HG03342 (cell line): ENCODE results near the gene S100A8.
"Not testable (repeated sequence)": the region's sequence is repeated elsewhere in the genome, so short reads cannot be mapped to it uniquely, and the experiment has no call there.

Experiments
- ATAC-seq: cut with Tn5 transposase; IDR thresholded peaks from one replicate; pipeline ENCODE4 v1.9.1; 2021; ENCODE audit warnings: mild to moderate bottlenecking, moderate library complexity; ENCODE audit not compliant: unreplicated experiment

The S100A8 gene

DNA sequence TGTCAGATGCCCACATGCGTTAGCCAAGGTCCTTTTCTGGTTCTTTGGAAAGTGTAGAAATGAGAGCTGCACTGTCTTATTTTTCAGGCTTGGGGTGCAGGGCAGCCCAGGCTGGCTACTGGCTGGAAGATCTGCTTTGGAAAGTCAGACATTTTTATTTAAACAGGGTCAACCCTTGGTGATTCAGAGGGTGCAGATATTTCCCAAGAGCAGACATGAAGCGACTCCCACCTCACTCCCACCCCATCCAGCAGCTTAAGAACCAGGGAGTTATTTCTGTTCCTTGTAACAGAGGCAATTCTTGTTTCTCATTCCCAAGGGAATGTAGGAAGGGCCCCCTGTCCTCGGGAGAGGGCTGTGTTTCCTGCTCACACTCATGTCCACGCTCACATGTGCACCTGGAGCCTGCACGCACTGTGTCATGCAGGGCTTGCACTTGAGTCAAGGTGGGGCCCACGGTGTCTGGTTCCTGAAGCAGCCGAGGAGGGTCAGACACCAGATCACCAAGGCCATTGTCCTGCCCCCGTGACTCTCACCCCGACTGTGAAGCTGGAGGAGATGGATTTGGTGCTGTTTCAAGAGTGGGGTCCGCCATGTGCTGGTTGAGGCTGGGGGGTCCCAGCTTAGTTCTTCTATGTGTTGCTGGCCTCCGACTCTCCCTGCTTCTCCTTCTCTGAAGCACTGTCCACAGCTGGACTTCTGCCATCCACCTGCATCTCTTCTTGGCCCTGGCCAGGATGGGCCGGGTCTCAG is 26.4 kb upstream of the S100A8 start:
- no peak for ATAC-seq

DNA sequence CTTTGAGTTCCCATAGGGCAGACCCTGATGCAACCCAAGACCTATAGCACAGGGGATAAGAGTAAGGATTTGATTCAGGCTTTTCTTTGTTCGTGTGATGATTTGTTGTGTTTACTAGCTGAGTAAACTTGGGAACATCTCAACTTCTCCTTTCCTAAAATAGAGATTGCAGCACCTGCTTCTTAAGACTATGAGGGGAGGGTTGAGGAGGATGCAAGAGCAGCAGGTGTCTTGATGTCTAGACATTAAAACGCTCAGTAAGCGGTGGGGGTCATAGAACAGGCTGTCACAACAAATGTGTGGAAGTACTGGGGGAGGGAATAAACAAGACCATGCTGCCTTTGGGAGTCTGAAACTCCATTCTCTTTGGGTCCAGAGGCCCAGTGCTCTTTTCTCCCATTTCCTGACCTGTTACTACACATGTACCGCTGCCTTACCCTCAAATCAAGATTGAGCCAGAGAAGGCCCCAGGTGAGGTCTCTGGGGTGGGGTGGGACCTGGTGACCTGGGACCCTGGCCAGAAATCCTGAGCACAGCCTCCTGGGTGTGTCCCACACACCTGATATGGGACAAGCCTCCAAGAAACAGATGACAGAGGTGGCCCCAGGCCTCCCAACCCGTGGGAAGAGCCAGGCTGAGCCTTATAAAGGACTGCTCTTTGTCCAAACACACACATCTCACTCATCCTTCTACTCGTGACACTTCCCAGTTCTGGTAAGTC is 25.1 kb upstream of the S100A8 start, which contains the start of gene S100A7A:
Gene S100A7A, plus strand, starts transcription at position 671 of the 721 bp plus-strand sequence. CDS start 1,563 bp downstream, outside the sequence.
- ATAC-seq = no peak

DNA sequence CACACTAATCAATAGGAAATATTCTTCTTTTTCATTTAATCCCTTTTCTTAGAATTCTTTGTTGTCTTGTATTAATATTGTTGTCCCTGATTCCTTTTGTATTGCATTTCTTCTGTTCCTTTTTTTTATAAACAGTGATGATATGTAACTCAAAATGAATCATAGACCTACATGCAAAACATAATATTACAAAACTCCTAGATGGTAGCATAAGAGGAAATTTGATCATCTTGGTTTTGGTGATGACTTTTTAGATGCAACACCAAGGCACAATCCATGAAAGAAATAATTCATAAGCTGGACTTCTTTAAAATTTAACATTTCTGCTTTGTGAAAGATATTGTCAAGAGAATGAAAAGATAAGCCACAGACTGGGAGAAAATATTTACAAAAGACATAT is 23.1 kb upstream of the S100A8 start:
- ATAC-seq = not testable (repeated sequence)

- not testable (repeated sequence) for ATAC-seq
Measured at GRCh38 chr1:153407274-153407673, 16.4 kb upstream of the S100A8 start.

- ATAC-seq = not testable (repeated sequence)
Measured at GRCh38 chr1:153405825-153406599, 15.1 kb upstream of the S100A8 start.

DNA sequence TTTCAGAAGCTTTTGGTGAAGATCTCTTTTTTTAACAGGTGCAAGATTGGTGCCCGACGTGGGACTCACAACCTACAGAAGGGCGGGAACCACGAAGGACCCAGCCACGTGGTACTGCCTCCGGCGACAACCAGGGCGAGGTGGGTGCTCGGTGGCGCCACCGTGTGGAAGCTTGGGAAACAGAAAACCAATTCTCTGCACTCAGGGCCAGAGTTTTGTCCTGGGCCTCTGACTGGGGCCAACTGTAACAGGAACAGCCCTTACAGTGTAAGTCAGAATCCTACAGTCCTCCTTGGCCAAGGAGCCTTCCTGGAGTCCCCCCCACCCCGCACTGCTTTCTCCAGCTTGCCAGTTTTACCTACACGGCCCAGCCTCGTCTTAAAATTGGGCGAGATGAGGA is 13.9 kb upstream of the S100A8 start:
- no peak for ATAC-seq

DNA sequence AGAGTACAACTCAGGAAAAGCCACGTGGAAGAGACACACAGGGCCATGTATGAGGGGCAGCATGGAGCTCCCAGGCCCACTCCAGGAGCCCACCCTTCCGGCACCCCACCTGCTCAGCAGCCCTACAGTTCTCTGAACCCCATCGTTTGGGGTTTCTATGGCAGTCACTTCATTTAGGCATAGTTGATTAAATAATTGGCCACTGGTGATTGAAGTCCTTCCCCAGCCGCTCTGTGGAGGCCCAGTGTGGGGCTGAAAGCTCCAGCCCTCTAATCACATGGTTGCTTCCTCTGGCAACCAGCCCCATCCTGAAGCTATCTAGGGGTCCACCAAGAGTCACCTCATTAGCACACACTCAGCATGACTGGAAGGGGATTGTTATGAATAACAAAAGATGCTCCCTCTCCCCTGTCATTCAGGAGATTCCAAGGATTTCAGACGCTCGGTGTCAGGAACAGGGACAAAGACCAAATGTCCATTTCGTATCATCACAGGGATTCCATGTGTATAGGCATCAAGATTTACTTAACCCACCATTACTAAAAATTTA is 13.3 kb upstream of the S100A8 start:
- no peak for ATAC-seq

- no peak for ATAC-seq
Measured at GRCh38 chr1:153403421-153404085, 12.7 kb upstream of the S100A8 start.

DNA sequence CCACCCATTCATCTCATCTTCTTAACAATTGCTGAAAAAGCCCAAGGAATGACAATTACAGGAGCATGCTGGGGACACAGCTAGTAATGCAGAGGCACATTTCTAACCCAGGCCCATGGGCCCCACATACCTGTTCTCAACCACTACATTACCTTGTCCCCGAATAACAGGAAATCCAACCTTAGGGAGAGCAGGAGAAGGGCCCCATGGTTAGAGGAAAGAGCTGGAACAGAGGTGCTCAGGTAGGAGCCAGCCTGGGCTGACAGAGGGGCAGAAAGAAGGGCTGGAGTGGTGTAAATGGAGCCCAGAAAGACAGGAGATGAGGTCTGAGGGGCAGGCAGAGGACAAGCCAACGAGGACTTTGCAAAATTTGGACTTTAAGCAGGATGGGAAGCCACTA is 11.4 kb upstream of the S100A8 start:
- no peak for ATAC-seq

GRCh38 chr1:153401461-153401860 is 10.6 kb upstream of the S100A8 start:
- no peak for ATAC-seq

- no peak for ATAC-seq
Measured at GRCh38 chr1:153400244-153400643, 9.4 kb upstream of the S100A8 start.

GRCh38 chr1:153399401-153400055 is 8.7 kb upstream of the S100A8 start:
- no peak for ATAC-seq

GRCh38 chr1:153397924-153398651 is 7.2 kb upstream of the S100A8 start:
- ATAC-seq = no peak

- ATAC-seq = no peak
Measured at GRCh38 chr1:153397051-153397923, 6.4 kb upstream of the S100A8 start.

GRCh38 chr1:153396461-153396860 is 5.6 kb upstream of the S100A8 start:
- no peak for ATAC-seq

DNA sequence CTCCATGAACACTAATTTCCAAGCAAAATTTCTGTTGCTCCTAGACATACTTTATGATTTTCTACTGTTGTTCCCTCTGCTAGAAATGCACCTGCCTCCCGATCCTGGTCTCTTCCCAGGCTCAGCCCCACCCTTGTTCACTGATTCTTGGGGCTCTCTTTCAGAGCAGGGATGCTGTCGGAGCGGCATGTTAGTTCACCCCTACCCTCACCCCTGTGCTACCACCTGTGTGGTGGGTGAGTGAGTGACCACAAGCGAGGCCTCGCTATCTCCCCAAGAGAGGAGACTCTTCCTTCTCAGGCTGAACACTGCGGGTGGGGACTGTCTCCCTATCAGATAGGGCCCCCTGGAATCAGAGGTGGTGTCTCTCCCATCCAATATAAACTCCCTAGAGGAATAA is 4.9 kb upstream of the S100A8 start:
- no peak for ATAC-seq

DNA sequence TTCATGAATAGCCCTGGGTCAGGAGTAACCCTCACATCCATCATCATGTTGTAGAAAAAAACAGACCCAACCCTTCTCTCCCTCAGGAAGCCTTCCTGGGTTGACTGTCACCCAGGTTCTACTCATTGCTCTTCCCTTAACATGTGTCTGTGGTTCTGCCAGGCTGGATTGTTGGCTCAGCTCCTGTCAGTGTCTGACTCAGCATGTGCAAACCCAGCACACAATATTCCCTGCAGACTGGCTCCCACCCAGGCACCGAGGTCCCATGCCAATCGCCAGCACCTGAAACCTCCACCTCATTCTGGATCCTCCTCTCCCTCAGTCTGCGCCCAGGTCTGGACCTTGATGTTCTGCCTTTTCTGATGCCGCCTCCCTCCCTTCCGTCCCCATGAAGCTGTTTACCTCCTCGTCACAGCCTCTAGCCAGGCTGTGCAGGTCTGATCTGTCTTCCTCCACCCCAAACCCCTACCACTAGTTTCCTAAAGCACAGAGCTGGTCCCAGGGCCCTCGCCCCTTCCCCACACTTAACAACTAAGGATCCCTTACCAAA is 4.3 kb upstream of the S100A8 start:
- ATAC-seq = no peak

GRCh38 chr1:153394391-153394790 is 3.5 kb upstream of the S100A8 start:
- no peak for ATAC-seq
